Measurements from ENCODE around the gene SCO2.

Gene SCO2

GRCh38 chr22:50525104-50525857 is at the start of gene SCO2:
TSS of gene SCO2 (minus strand) at chr22:50525598. CDS start at chr22:50524411, 1,187 bp downstream.
- peak; percentile 96 for DNase-seq (ENCODE audit: low read depth)

- no peak for DNase-seq (ENCODE audit: low read depth)
Measured at GRCh38 chr22:50574383-50574755, 49.0 kb upstream of the SCO2 start.

GRCh38 chr22:50573491-50574382 is 48.3 kb upstream of the SCO2 start:
- no peak for DNase-seq (ENCODE audit: low read depth)

GRCh38 chr22:50572965-50573364 is 47.6 kb upstream of the SCO2 start:
- no peak for DNase-seq (ENCODE audit: low read depth)

- DNase-seq (ENCODE audit: low read depth) = no peak
Measured at GRCh38 chr22:50571264-50572175, 46.1 kb upstream of the SCO2 start.

GRCh38 chr22:50570861-50571260 is 45.5 kb upstream of the SCO2 start:
- DNase-seq (ENCODE audit: low read depth) = no peak

- no peak for DNase-seq (ENCODE audit: low read depth)
Measured at GRCh38 chr22:50569896-50570535, 44.6 kb upstream of the SCO2 start.

- no peak for DNase-seq (ENCODE audit: low read depth)
Measured at GRCh38 chr22:50569041-50569459, 43.7 kb upstream of the SCO2 start.

GRCh38 chr22:50568626-50569025 is 43.2 kb upstream of the SCO2 start:
- DNase-seq (ENCODE audit: low read depth) = no peak

- DNase-seq (ENCODE audit: low read depth) = no peak
Measured at GRCh38 chr22:50567721-50568252, 42.4 kb upstream of the SCO2 start.

- no peak for DNase-seq (ENCODE audit: low read depth)
Measured at GRCh38 chr22:50564289-50564688, 38.9 kb upstream of the SCO2 start.

GRCh38 chr22:50563413-50564160 is 38.2 kb upstream of the SCO2 start:
- no peak for DNase-seq (ENCODE audit: low read depth)

- peak; percentile 91 for DNase-seq (ENCODE audit: low read depth)
Measured at GRCh38 chr22:50562523-50563412, 37.4 kb upstream of the SCO2 start, which contains the start of gene SYCE3. TSS of gene SYCE3 (minus strand) at chr22:50562919. CDS start at chr22:50556405, 6,514 bp downstream.

GRCh38 chr22:50561401-50562358 is 36.3 kb upstream of the SCO2 start:
- no peak for DNase-seq (ENCODE audit: low read depth)

- no peak for DNase-seq (ENCODE audit: low read depth)
Measured at GRCh38 chr22:50560034-50560433, 34.6 kb upstream of the SCO2 start.

- no peak for DNase-seq (ENCODE audit: low read depth)
Measured at GRCh38 chr22:50556703-50557102, 31.3 kb upstream of the SCO2 start.

GRCh38 chr22:50553310-50553709 is 27.9 kb upstream of the SCO2 start:
- DNase-seq (ENCODE audit: low read depth) = no peak

GRCh38 chr22:50551160-50551752 is 25.9 kb upstream of the SCO2 start:
- DNase-seq (ENCODE audit: low read depth) = no peak
